ENCODE results near the gene RNU1-3. TPM values are rescaled to one million over a fixed set of nuclear protein-coding genes. Genes with fewer than 3 reads are reported as not detected.

The RNU1-3 gene
- total and polyA plus RNA-seq, 9 of the 15 experiments (the other 6 are each of a cell fraction or from before 2014, with no cell fraction given), result under 0.01 to 32,823 (median 2,538) TPM; not detected in 4

GRCh38 chr1:16677552-16678431, 11.0 kb upstream of the RNU1-3 start (continued):
- TF ChIP-seq ZNF407 (IDR thresholded peaks at IDR 0.05; ENCODE audit: low read depth) (peak; percentile 70), ZFP30 (CRISPR knock-in tag; IDR thresholded peaks at IDR 0.05; ENCODE audit: borderline replicate concordance) (no peak), HDAC6 (IDR thresholded peaks at IDR 0.05; ENCODE audit: low read depth, low read length) (no peak), SMARCE1 (IDR thresholded peaks at IDR 0.05) (no peak), HIVEP1 (CRISPR knock-in tag; IDR thresholded peaks at IDR 0.05) (peak; percentile 68; the same call in 1 of the 2 replicates), E2F1 (CRISPR knock-in tag; IDR thresholded peaks at IDR 0.05) (0 out of 2 replicates have a peak, but pooled peaks have one; percentile 27), HNRNPUL1 (IDR thresholded peaks at IDR 0.05; ENCODE audit: low read length) (peak; percentile 88; the same call in 1 of the 2 replicates), KDM2B (CRISPR knock-in tag; IDR thresholded peaks at IDR 0.05) (no peak), C11orf30 (IDR thresholded peaks at IDR 0.05; ENCODE audit: low read depth) (no peak), KDM5B (IDR thresholded peaks at IDR 0.05; ENCODE audit: insufficient replicate concordance, low read depth, low read length) (no peak), BRF2 (IDR thresholded peaks at IDR 0.05; ENCODE audit: borderline replicate concordance, insufficient read depth, insufficient read length) (no peak), ZNF277 (CRISPR knock-in tag; IDR thresholded peaks at IDR 0.05; ENCODE audit: borderline replicate concordance) (no peak)
